Measurements from ENCODE around the gene CDC73. TPM values are rescaled to one million over a fixed set of nuclear protein-coding genes. Genes with fewer than 3 reads are reported as not detected.

Gene CDC73
- total RNA-seq = 34.4 and 41.3 TPM in 2 replicates

GRCh38 chr1:193121616-193122593 lies at the start of gene CDC73:
CDC73 (plus strand) TSS chr1:193122031; CDS start chr1:193122201, 170 bp downstream.

GRCh38 chr1:193104907-193105820 lies 16.7 kb upstream of the CDC73 start, which contains the start of gene GLRX2:
GLRX2 (minus strand) TSS chr1:193105414; CDS start chr1:193105382, 32 bp downstream.

DNA sequence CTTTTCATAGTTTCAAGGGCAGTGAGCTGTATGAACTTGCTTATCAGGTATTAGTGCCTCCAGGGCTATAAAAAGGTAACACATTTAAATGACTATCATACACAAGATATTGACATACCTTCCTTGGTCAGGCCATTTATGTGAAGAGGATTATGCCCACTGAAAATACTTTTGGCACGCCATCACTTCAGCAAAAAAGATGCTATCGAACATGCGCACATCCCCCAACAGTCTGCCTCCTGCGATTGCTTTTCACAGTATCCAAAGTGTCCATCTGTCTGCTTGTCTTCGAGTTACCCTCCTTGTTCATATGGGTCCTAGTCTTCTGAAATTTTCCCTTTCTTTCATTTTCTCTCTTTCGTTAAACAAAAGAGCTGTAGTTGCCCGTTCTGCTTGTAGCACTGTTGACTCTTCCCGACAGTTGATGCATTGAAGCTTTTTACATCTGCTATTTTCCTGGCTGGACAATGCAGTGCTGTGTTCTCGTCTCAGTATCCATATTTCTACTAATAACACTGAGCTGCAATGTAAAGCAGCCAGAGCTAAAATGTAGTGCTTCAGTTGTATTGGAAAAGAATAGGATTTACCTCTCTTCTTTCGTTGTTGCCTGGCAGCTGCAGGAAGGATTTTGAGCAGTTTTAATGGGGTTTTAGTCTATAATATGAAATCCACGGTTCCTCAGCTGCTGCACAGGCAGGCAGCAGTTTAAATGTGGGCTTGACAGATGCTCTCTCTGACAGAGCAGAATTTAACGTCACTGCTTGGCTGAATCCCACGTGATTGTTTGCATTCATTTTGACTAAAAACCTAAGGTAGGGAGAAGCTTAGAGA lies 64.3 kb downstream of the CDC73 start, which contains the start of gene B3GALT2:
Gene B3GALT2 (minus strand): TSS at position 713 of the 831 bp plus-strand sequence. CDS start 5,051 bp downstream, outside the sequence.

Small RNA genes lying within 50 kb of the gene (small RNA-seq; reads per million reads assigned to genes)
- gene MIR1278 = 1.8 reads per million, percentile 67 among the genes with 10 or more reads in this experiment

Other genes with a start within 250 kb of the CDC73 start
- gene UCHL5, start 62.7 kb upstream of the CDC73 start, total RNA-seq = 29.0 and 29.9 TPM in 2 replicates
- 123 TPM in 2 replicates for gene RO60, start 62.4 kb upstream of the CDC73 start, total RNA-seq
- 14.2 and 18.6 TPM in 2 replicates for gene GLRX2, start 16.6 kb upstream of the CDC73 start, total RNA-seq
- 0.13 TPM in 1 of 2 replicates, not detected in the other for gene B3GALT2, start 64.6 kb downstream of the CDC73 start, total RNA-seq